ENCODE results near the gene C12orf56. TPM values are rescaled to one million over a fixed set of nuclear protein-coding genes. Genes with fewer than 3 reads are reported as not detected.

C12orf56 gene
- polyA plus RNA-seq, 1 donor (not counting 4 experiments of a cell fraction or from before 2014, with no cell fraction given), result 0.14 TPM

DNA sequence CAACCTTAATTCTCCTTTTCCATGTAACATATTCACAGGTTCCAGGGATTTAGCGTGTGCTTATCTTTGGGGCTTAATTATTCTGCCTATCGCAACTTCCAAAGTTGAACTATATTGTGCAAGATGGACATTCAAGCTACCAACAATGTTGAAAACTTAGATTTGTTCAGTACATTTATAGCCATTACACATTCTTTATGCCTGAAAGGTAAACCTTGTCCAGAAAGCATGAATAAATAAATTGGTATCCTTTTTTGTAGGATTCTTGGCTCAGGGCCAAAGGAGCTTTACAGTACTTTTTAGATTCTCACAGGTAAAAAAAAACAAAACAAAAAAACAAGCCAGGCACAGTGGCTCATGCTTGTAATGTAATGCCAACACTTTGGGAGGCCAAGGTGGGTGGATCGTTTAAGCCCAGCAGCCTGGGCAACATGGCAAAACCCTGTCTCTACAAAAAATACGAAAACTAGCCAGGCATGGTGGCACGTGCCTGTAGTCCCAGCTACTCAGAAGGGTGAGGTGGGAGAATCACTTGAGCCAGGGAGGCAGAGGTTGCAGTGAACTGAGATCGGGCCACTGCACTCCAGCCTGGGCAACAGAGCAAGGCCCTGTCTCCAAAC is 3.3 kb downstream of the C12orf56 start:
- H3K27ac ChIP-seq (ENCODE audit: control insufficient read depth, insufficient read depth, low read length), result no peak overlapping the region

DNA sequence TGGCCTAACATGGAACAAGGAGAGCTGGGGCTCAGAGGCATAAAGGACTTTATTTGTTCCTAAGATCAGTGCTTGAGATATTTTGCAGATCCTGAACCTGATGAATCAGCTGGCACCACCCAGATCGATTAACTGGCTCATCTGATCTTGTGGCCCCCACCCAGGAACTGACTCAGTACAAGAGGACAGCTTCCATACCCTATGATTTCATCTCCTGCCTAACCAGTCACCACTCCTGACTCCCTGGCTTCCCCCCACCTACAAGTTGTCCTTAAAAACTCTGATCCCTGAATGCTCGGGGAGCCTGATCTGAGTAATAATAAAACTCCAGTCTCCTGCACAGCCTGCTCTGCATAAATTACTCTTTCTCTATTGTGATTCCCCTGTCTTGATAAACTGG is 5.1 kb downstream of the C12orf56 start:
- Histone ChIP-seq H3K4me3 (ENCODE audit: control insufficient read depth in 2 of 3, extremely low read depth in 1 of 3, insufficient read depth in 2 of 3, low read depth in 1 of 3, low read length in 3 of 3) (no peak overlapping the region), H3K4me2 (ENCODE audit: control insufficient read depth, extremely low read depth, insufficient read depth, low read depth, low read length) (peak overlapping the region; percentile 49), H4K20me1 (ENCODE audit: control insufficient read depth, extremely low read depth, insufficient read depth, low read length) (no peaks in the 10 kb centered on the region), H2AFZ (ENCODE audit: control insufficient read depth, low read length) (peak overlapping the region; percentile 29), H3K27ac (ENCODE audit: control insufficient read depth, insufficient read depth, low read length) (peak overlapping the region; percentile 33), H3K36me3 (ENCODE audit: control insufficient read depth in 2 of 2, extremely low read depth in 1 of 2, insufficient read depth in 2 of 2, low read length in 2 of 2) (no peaks in the 10 kb centered on the region), H3K27me3 (ENCODE audit: control insufficient read depth, extremely low read depth, insufficient read depth, low read length) (no peaks in the 10 kb centered on the region), H3K79me2 (ENCODE audit: control insufficient read depth, insufficient read depth, low read length) (no peaks in the 10 kb centered on the region), H3K9me3 (ENCODE audit: control insufficient read depth, low read depth, low read length) (peaks cover 1% of the 10 kb centered on the region), H3K4me1 (ENCODE audit: control insufficient read depth, extremely low read depth, insufficient read depth, low read length) (peaks cover 22% of the 10 kb centered on the region), H3K9ac (ENCODE audit: control insufficient read depth, extremely low read depth, insufficient read depth, low read length) (no peak overlapping the region), H3K9me1 (ENCODE audit: control insufficient read depth, extremely low read depth, insufficient read depth, low read length) (no peaks in the 10 kb centered on the region)
- FAIRE-seq (peak; percentile 56), DNase-seq (ENCODE audit: low read depth, low spot score) (peak; percentile 49)
- dilution Hi-C loops (cut with MboI; ENCODE audit: extremely low pct_ligation_motif_present, low sequenced_read_pairs), result no loop called here
- TF ChIP-seq, protein P1, sequence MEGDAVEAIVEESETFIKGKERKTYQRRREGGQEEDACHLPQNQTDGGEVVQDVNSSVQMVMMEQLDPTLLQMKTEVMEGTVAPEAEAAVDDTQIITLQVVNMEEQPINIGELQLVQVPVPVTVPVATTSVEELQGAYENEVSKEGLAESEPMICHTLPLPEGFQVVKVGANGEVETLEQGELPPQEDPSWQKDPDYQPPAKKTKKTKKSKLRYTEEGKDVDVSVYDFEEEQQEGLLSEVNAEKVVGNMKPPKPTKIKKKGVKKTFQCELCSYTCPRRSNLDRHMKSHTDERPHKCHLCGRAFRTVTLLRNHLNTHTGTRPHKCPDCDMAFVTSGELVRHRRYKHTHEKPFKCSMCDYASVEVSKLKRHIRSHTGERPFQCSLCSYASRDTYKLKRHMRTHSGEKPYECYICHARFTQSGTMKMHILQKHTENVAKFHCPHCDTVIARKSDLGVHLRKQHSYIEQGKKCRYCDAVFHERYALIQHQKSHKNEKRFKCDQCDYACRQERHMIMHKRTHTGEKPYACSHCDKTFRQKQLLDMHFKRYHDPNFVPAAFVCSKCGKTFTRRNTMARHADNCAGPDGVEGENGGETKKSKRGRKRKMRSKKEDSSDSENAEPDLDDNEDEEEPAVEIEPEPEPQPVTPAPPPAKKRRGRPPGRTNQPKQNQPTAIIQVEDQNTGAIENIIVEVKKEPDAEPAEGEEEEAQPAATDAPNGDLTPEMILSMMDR (optimal IDR thresholded peaks at IDR 0.05 in 1 of 3, IDR thresholded peaks at IDR 0.05 in 1 of 3, conservative IDR thresholded peaks at IDR 0.05 in 1 of 3; ENCODE audit: extremely low read depth in 1 of 3, insufficient read depth in 2 of 3, low read length in 3 of 3), result no peak
- TF ChIP-seq EZH2 (IDR thresholded peaks at IDR 0.05; ENCODE audit: low read length), result no peak

More for the DNA sequence above, 3.3 kb downstream of the C12orf56 start:
- H3K79me2 ChIP-seq (ENCODE audit: control insufficient read depth, insufficient read depth, low read length), result no peaks in the 10 kb centered on the region
- TF ChIP-seq, protein P1 (optimal IDR thresholded peaks at IDR 0.05 in 1 of 3, IDR thresholded peaks at IDR 0.05 in 1 of 3, conservative IDR thresholded peaks at IDR 0.05 in 1 of 3; ENCODE audit: extremely low read depth in 1 of 3, insufficient read depth in 2 of 3, low read length in 3 of 3), result no peak
- TF ChIP-seq EZH2 (IDR thresholded peaks at IDR 0.05; ENCODE audit: low read length), result no peak
- no peak overlapping the region for H3K9ac ChIP-seq (ENCODE audit: control insufficient read depth, extremely low read depth, insufficient read depth, low read length)
- H3K36me3 ChIP-seq (ENCODE audit: control insufficient read depth in 2 of 2, extremely low read depth in 1 of 2, insufficient read depth in 2 of 2, low read length in 2 of 2), result no peaks in the 10 kb centered on the region
- peaks cover 22% of the 10 kb centered on the region for H3K4me1 ChIP-seq (ENCODE audit: control insufficient read depth, extremely low read depth, insufficient read depth, low read length)
- H3K4me2 ChIP-seq (ENCODE audit: control insufficient read depth, extremely low read depth, insufficient read depth, low read depth, low read length), result no peak overlapping the region
- dilution Hi-C loops (cut with MboI; ENCODE audit: extremely low pct_ligation_motif_present, low sequenced_read_pairs), result no loop called here
- no peak overlapping the region for H3K4me3 ChIP-seq (ENCODE audit: control insufficient read depth in 2 of 3, extremely low read depth in 1 of 3, insufficient read depth in 2 of 3, low read depth in 1 of 3, low read length in 3 of 3)
- H3K9me3 ChIP-seq (ENCODE audit: control insufficient read depth, low read depth, low read length), result no peaks in the 10 kb centered on the region
- H3K27me3 ChIP-seq (ENCODE audit: control insufficient read depth, extremely low read depth, insufficient read depth, low read length), result no peaks in the 10 kb centered on the region
- no peak for FAIRE-seq
- H2AFZ ChIP-seq (ENCODE audit: control insufficient read depth, low read length), result no peak overlapping the region
- no peak for DNase-seq (ENCODE audit: low read depth, low spot score)
- H4K20me1 ChIP-seq (ENCODE audit: control insufficient read depth, extremely low read depth, insufficient read depth, low read length), result no peaks in the 10 kb centered on the region
- no peaks in the 10 kb centered on the region for H3K9me1 ChIP-seq (ENCODE audit: control insufficient read depth, extremely low read depth, insufficient read depth, low read length)

Measured in keratinocyte (primary cell).